Subcutaneous abdominal adipose tissue (tissue), 5 donors: ENCODE results near the gene NOXO1.
A peak's percentile ranks its signal among the peaks of the same experiment; 100 is the strongest.

Experiments used
- H3K27ac ChIP-seq: one replicate; pipeline ENCODE4 v1.7.0; 2013; ENCODE audit warnings: low read depth, mild to moderate bottlenecking, inconsistent platforms, low read length, moderate library complexity
- H3K27me3 ChIP-seq, 5 donors: one replicate each; pipeline ENCODE4 v1.7.0; 2013; ENCODE audit warnings: low read length in 5 of 5, inconsistent platforms in 1 of 5; ENCODE audit not compliant: control insufficient read depth in 5 of 5, insufficient read depth in 4 of 5
- H3K36me3 ChIP-seq, 5 donors: one replicate each; pipeline ENCODE4 v1.7.0; 2013; ENCODE audit warnings: low read length in 5 of 5; ENCODE audit not compliant: control insufficient read depth in 5 of 5, insufficient read depth in 5 of 5
- H3K4me1 ChIP-seq, 5 donors: one replicate each; pipeline ENCODE4 v1.7.0; 2013; ENCODE audit warnings: low read length in 5 of 5, mild to moderate bottlenecking in 3 of 5, moderate library complexity in 1 of 5; ENCODE audit not compliant: control insufficient read depth in 5 of 5, insufficient read depth in 5 of 5
- H3K4me3 ChIP-seq, 5 donors: one replicate each; pipeline ENCODE4 v1.7.0; 2013; ENCODE audit warnings: low read length in 5 of 5, low read depth in 1 of 5
- H3K9ac ChIP-seq, 5 donors: one replicate each; pipeline ENCODE4 v1.7.0; 2013; ENCODE audit warnings: low read length in 5 of 5, mild to moderate bottlenecking in 4 of 5, moderate library complexity in 3 of 5
- H3K9me3 ChIP-seq, 5 donors: one replicate each; pipeline ENCODE4 v1.7.0; 2013; ENCODE audit warnings: low read length in 5 of 5; ENCODE audit not compliant: control insufficient read depth in 5 of 5
- donor health status: healthy.
- donor health status: healthy.
- donor health status: healthy.
- donor health status: healthy.
- donor health status: healthy.

Gene NOXO1

DNA sequence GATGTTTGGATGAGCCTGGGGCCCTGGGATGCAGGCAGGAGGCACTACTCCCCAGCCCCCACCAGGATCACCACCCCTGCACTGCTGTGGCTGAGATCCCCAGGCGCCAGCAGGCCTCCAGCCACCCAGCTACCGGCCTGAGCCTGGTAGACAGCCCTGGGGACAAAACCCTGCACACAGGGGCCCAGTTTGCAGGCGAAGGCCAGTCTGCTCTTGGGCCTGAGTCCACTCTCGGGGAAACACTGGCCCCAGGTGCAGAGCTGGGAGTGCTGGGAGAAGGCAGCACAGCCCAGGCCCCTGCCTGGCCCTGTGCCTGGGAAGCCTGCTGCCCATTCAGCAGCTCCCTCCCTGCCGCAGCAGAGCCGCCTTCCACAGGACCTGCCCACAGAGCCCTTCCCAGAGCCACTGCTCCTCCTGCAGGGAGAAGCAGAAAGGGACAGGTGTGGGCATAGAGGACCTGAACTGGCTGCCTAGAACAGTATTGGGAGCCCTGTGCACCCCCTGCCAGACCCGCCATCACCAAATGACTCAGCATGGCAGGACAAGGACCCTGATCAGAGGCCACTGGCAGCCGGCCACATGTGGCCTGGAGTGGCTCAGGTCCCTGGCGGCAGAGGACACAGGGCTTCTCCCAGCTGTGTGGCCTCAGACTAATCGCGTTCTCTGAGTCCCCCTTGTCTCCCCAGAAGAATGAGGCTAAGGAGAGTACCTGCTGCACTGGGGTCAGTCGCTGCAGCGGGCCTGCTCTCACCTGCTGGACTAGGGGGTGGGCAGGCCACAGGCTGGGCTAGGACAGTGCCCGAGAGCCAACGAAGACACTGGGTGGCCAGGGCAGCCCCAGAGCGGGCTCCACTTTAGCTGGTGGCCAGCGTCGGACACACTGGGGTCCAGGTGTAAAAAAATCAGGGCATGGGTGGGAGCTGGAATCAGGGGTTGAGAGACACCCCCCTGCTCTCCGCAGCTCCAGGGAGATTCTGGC, 48.9 kb downstream of the NOXO1 start:
- H3K27ac ChIP-seq: no peak overlapping the region
- no peaks in the 10 kb centered on the region for H3K9me3 ChIP-seq
- H3K36me3 ChIP-seq: peaks cover 0 to 7% (median 3%) of the 10 kb centered on the region in 5 donors
- peaks cover 3 to 12% (median 6%) of the 10 kb centered on the region in 5 donors for H3K27me3 ChIP-seq
- no peak overlapping the region for H3K9ac ChIP-seq
- no peak overlapping the region for H3K4me3 ChIP-seq
- H3K4me1 ChIP-seq: peaks cover 0 to 8% (median 8%) of the 10 kb centered on the region in 5 donors

DNA sequence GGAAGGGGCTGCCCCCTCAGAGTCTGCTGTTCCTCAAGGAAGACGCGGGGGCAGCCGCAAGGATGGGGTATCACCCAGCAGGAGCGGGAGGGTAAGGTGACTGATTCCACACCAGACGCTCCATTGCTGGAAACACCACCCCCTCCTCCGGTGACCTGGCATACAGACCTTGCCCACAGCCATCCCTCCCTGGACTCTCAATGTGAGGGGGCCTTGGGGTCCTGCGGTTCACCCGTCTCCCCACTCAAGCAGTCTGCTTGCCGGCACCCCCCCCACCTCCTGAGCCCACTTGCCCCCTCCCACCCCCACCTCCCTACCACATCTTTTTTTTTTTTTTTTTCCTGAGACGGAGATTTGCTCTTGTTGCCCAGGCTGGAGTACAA, 50.9 kb downstream of the NOXO1 start:
- no peak overlapping the region for H3K9ac ChIP-seq
- no peaks in the 10 kb centered on the region for H3K9me3 ChIP-seq
- no peaks in the 10 kb centered on the region for H3K36me3 ChIP-seq
- no peak overlapping the region for H3K27ac ChIP-seq
- H3K4me1 ChIP-seq: peaks cover 0 to 8% (median 8%) of the 10 kb centered on the region in 5 donors
- H3K4me3 ChIP-seq: no peak overlapping the region
- peaks cover 3 to 14% (median 6%) of the 10 kb centered on the region in 5 donors for H3K27me3 ChIP-seq

DNA sequence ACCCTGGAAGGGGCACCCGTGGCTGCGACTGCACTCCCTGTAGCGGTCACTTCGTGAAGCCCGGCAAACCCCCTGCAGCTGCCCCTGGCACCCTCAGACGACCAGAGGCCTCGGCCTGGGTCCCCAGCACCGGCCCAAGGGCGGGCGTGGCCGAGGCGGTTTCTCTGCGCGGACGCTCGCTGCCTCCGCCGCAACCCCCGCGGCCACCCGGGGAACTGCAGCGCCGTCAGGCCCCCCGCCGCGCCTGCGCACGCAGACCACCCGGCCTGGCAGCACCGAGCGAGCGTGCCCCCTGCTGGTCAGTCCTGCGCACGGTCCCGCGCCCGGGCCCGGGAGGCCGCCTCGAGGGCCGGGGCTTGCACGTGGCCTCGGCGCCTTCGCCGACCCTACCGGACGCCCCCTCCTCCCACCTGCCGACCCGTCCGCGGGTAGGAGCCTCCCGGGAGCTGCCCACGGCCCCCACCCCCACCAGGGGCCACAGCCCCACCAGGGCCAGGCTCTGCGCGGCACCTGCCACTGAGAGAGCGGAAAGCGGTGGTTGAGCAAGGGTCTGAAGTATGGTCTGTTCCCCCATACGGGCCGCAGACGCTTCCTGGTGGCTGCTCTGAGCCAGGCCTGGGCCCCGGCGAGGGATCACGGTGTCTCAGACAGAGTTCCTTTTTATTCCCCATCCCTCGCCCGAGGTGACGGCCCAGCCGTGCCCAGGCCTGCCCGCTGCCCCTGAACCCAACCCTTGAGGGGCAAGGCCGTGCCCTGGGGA, 51.5 kb downstream of the NOXO1 start:
- Histone ChIP-seq H3K36me3 (no peaks in the 10 kb centered on the region), H3K27me3 (peaks cover 3 to 15% (median 6%) of the 10 kb centered on the region in 5 donors), H3K27ac (no peak overlapping the region), H3K9ac (peak overlapping the region in 2 of 5 donors; percentile 30 to 41), H3K4me1 (peaks cover 0 to 8% (median 8%) of the 10 kb centered on the region in 5 donors), H3K4me3 (peak overlapping the region in 4 of 5 donors; percentile 57 to 70 (median 62)), H3K9me3 (no peaks in the 10 kb centered on the region)

DNA sequence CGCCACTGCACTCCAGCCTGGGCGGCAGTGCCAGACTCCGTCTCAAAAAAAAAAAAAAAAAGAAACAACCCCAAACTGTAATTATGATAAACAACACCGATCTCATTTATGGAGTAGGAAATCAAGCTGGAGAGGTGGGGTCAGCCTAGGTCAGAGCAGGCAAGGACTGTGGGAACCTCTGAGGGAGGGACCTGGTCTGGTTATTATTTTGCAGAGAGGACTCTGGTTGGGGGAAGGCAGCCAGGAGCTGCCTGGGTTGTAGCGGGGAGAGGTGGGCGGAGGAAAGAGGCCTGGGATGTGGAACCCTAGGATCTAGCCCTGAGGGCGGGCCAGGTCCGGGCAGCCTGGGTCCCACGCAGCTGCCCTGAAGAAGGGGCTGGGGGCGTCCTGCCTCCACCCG, 52.2 kb downstream of the NOXO1 start:
- H3K4me1 ChIP-seq: peaks cover 0 to 8% (median 8%) of the 10 kb centered on the region in 5 donors
- H3K36me3 ChIP-seq: no peaks in the 10 kb centered on the region
- peak overlapping the region; percentile 57 to 70 (median 61) for H3K4me3 ChIP-seq
- H3K9me3 ChIP-seq: no peaks in the 10 kb centered on the region
- H3K27ac ChIP-seq: no peak overlapping the region
- H3K9ac ChIP-seq: peak overlapping the region in 3 of 5 donors; percentile 53 to 73 (median 72)
- peaks cover 7 to 16% (median 10%) of the 10 kb centered on the region in 5 donors for H3K27me3 ChIP-seq
